Activated CD4-positive, alpha-beta T cell treated with anti-CD3 and anti-CD28 coated beads, Interleukin-2, amount 50 U/mL, for 4 hours (primary cell): ENCODE data around the gene NISCH.
A peak's percentile ranks its signal among the peaks of the same experiment; 100 is the strongest.

ENCODE experiments used
- DNase-seq, 2 experiments: peaks; one replicate each; pipeline ENCODE4 v3.0.0-alpha.2; 2020

The NISCH gene

DNA sequence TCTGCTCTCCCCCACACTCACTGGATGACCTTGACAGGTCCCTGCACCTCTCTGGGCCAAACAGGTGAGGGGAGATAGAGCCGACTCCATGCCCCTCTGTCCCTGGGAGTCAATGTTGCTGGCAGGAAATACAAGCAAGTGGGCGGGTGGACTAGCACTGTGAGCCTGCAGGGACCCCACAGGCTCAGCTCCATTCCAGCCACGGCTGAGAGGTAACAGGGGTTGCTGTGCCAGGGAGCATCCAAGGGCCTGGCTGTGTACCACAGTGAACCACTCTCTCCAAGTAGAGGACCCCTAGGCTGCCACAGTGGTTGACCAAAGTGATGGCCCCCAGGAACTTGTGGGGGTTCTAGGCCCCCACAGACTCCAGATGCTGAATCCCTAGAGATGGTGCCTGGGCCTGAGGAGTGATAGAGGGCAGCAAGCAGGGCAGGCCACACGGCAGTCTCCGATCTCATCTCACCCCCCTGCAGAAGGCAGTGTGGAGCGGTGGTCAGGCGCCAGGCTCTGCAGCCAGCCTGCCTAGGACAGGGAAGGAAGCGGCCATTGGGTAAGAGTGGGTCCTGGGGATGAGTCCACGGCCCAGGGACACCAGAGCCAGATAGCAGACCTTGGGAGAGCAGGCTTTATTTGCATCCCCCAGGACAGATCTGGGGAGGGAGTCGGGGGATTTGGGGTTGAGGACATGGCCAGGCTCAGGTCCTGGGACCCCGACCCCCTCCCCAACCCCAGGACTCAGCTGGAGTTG lies 4.7 kb upstream of the NISCH start:
- DNase-seq: no peak

DNA sequence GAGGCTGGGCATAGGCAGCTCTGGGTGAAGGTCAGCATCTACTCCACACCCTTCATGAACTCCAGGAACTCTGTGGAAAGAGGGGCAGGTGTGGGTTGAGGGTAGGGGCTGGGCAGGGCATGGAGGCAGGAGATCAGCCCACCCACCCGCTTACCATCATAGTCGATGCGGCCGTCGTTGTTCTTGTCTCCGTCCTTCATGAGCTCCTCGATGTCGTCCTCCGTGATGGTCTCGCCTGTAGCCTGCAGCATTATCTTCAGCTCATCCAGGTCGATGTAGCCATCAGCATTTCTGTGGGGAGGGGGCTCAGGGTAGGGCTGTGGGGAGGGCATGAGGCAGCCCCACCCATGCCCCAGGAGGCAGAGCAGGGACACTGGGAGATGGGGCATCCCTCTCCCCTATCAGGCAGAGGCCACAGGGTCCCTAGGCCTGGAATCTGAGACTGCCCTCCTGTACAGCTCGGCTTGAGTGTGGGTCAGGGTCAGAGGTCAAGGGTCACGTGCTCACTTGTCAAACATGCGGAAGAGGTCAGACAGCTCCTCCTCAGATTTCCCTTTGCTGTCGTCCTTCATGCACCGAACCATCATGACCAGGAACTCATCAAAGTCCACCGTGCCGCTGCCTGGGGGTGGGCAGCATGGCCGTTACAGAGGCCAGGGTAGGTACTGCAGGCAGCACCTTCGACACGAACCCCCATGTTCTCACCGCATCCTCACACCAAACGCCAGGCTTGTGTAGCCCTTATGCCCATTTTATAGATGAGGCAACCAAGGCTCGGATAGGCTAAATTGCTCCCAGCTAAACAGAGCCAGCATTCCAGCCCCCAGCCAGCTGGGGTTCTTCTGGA lies 3.9 kb upstream of the NISCH start:
- DNase-seq: no peak

DNA sequence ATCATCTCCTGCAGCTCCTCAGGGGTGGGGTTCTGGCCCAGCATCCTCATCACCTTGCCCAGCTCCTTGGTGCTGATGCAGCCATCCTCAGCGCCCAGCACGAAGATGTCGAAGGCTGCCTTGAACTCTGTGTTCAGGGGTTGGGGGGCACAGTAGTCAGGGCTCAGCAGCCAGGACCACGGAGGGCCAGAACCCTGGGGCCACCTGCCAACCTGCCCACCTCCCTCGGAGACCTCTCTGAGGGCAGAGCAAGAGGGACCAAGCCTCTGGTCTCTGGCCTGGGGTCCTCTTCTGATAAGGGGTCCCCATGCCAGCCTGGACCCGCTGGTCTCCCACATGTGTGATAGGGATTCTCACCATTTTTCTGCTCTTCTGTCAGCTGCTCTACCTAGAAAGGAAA lies 3.3 kb upstream of the NISCH start:
- no peak for DNase-seq

DNA sequence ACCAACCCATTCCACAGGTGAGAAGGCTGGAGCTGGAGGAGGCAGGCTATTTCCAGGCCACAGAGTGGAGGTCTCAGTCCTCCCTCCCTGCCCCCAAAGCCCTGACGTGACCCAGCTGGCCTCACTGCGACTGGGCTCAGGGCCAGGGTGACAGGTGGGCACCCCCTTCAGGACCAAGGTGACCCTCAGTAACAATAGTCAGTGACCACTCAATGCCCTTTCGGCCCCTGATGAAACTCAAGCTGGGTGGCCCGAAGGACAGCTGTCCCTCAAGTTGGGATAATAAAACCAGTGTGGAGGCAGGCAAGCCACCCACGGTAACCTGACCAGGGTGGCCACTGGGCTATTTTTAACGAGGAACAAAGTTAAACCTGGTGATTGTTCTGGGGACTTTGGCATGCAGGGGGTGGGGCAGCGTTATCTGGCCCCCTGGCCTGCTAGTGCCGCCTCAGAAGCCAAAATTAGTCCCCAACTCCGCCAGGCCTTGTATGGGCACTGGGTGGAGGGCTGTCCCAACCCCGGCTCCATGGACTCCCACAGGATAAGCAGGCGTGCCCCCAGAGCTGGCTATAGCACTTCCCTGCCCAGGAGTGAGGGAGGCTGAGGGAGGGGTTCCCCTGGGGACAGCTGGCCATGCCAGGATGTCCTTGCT lies 2.7 kb upstream of the NISCH start:
- no peak for DNase-seq

DNA sequence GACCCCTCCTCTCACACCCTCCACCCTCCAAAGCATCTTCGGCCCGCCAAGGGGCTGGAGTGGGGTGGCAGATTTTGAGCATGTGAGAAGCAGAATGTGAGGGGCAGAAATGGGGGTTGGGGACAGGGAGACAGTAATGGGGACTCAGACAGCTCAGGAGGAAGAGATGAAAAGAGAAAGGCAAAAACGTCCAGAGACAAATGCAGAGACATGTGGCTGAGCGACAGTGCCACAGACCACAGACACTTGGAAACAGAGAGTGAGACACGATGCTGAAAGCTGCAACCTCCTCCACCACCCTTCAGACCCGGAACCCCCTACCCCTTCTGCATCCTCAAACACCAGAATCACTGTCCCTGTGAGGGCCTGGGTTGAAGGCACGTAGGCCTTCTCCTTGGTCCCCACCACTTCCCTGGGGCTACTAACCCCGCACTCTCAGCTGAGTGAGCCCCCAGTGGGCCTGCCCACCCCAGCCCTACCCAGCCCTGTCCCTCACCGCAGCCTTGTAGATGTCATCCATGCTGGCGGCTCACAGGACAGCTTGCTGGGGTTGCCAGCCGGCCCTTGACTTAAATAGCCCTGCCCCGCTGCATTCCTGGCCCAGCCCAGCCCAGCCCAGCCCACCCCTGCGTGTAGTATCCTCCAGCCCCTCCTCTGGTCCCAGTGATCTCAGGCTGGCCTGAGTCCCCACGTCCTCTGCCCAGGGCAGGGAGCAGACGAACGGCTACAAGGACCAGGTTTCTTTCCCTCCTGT lies 1.7 kb upstream of the NISCH start, which contains the start of gene TNNC1:
Gene TNNC1 (minus strand): TSS at position 546 of the 754 bp plus-strand sequence. CDS start 26 bp downstream, at position 520.
- DNase-seq: no peak

DNA sequence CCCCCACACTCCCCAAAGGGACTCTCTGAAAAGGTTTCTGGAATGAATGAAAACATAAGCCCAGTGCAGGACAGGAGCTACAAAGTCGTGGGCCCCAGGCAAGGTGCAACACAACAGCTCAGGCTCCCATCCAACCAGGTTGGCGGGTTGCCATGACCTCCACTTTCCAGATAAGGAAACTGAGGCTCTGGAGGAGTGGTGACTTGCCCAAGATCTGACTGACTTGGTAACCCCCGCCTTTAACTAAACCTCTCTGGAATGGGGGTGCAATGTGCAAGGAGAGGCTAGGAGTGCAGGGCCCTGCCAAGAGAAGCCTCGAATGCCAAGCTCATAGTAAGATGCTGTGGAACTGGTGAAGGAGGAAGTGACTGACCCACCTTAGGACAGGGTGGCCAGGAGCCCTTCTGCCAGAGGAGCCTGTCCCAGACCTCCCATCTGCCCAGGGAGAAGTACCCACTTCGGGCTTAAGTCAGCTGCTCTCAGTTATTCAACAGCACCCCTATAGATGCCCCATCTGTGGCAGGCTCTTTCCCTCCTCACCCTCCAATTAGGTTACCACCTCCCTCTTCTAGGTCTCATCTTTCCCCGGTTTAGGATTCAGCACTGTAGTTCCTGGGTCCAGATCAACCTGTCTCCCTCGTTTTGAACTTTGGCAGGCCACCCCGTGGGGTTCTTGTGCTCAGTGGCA lies 1.0 kb upstream of the NISCH start:
- DNase-seq: peak in 1 of 2 experiments; percentile 12

DNA sequence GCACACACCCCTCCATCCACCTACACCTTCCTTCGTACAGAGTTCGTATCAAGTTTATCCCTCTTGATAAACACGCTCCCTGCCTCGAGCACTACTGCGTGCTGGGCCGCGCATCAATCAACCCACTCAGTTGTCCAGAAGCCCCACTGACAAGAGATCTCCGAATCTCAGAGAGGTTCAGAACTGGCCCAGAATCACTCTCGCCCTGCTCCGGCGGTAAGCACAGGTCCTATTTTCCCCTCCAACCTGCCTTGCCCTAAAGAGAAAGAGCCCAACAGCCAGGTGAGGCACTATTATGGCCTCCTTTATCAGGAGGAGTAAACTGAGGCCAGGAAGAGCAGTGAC lies 494 bp upstream of the NISCH start:
- DNase-seq: peak in 1 of 2 experiments; percentile 9

DNA sequence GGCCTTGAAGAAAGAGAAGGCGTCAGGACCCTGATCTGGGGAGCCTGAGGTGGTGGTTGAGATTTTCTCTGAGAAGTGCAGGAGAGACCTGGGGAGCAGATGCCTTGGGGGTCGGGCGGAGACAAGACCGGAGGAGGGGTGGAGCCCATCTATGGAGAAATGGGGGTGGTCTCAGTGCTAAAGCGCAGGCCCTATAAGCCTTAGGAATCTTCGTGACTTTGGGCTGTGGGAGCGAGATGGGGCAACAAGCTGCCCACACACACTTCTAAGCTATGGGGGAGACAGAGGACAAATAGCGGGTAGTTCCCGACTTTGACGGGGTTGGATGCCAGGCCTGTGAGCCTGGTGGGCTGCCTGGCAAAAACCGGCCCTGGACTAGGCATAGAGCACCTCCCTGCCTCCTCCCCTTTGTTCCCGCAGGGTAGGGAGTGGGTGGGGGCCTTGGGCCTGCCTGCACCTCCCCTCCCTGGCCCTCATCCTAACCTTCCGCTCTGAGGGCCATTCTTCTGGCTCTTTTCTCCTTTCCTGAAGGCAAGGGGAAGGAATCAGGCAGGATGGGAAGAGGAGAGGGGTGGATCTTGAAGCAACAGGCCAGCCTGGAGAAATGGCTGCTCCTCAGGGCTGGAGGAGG lies 880 bp downstream of the NISCH start:
- DNase-seq: no peak

DNA sequence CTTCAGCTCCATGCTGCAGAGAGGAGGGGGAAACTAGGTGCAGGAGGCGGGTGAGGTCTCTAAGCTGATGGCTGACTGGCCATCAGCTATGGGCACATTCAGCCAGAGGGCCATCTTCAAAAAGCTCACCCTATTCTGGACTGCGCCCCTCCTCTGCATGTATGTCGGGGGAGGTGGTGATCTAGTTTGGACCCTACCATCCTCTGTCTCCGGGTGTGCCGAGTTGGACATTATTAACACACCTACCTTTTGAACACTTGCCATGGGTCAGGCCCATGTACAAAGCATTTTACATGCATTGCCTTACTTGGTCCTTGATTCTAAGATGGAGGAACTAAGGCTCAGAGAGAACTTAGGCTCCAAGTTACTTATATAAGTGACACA lies 1.4 kb downstream of the NISCH start:
- no peak for DNase-seq

DNA sequence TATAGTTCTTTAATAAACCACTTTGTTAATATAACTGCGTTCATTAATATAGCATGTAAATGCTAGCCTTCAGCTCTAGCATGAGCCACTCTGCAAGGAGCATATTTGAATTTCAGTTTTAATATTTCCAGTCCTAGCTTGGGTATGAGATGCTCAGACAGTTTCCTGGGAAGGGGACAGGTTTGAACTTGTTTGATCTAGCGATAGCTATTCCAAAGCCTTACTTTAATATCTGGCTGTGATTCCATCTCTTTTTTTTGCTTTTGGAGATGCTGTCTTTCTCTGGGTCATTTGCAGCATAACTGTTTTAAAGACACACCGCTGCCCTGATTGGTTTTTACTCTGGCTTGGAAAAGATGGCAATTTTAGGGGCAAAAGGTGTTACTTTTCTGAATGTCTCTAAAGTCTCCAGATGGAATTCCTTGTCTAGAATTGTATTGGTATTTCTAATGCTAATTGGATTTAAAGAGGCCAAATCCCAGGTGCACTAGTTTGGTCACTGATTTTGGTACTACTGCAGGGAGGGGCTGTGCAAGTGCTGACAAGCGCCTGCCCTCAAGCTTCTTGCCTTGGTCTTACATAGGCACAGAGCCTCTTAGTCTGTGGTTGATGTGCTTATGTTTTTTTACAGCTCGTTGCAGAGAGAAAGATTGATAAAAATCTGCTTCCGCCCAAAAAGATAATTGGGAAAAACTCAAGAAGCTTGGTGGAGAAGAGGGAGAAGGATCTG lies 2.8 kb downstream of the NISCH start:
- no peak for DNase-seq

DNA sequence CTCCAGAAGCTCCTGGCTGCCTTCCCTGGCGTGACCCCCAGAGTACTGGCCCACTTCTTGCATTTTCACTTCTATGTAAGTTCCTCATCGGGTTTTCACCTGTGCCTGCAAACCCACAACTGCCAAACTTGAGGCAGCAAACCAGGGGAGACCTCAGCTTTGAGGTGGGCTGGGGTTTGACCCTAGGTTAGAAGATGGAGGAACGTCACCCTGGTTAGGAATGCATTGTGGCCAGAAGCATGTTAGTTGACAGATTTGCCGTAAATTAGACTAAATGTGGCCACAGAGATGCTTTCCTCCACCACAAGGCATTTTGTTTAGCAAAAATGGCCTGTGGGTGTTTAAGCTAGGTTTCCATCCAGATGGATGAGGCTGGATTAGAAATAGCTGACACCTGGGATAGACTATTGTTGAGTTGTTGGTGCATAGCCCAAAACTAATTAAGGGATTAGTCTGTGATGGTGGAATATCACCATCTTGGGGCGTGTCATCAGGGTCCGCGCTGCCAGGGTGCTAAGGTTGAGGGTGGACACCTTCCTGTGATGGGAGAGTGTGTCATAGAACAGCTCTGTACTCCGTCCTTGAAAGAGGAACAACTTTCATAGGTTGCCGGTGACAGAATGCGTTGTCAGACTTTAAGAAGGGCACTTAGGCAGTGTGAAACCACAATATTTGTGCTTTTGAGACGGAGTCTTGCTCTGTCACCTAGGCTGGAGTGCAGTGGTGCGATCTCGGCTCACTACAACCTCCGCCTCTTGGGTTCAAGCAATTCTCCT lies 3.6 kb downstream of the NISCH start:
- DNase-seq: no peak

DNA sequence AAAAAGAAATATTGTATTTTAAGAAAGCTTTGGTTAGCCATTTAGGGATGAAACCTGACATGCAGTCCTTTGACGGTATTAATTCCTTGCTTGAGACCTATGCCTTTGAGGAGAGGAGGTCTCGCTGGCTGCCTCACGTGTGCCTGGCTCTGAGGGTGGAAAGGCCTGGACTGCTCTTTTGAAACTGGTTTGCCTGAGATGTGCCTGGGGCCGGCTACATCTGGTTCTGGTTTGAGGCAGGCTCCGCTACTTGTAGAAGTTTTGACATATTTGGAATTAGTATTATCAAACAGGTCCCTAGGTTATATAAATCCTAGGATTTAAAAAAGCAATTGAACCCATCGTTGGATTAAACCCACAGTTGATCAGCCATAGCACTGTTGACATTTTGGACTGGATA lies 6.5 kb downstream of the NISCH start:
- no peak for DNase-seq

DNA sequence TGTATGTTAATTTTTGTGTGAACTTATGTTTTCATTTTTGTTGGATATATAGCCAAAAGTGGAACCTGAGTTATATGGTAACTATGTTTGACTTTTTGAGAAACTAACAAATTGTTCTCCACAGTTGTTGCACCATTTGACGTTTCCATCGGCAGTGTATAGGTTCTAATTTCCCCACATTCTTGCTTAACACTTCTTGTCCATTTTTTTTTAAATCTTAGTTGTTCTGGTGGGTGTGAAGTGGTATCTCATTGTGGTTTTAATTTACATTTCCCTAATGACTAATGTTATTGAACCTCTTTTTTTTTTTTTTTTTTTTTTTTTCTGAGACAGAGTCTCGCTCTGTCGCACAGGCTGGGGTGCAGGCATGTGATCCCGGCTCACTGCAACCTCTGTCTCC lies 8.0 kb downstream of the NISCH start:
- DNase-seq: no peak

DNA sequence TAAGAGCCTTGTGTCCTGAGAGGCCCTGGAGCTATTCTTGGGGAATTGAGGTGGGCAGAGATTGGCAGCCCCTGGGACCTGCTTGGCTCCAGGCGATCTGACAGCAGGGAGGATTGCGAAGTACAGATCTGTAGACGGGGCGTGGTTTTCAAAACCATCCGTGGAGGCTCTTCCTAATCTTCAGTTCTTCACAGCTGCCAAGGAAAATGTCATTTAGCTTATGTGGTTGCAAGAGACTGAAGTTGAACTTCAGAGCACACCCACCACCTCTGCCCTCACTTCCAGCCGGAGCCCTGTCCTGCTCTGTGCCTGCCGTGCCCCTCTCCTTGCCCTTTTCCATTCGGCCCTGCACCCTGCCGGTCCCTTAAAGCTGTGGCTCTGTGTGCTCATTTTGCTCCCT lies 12.9 kb downstream of the NISCH start:
- no peak for DNase-seq

DNA sequence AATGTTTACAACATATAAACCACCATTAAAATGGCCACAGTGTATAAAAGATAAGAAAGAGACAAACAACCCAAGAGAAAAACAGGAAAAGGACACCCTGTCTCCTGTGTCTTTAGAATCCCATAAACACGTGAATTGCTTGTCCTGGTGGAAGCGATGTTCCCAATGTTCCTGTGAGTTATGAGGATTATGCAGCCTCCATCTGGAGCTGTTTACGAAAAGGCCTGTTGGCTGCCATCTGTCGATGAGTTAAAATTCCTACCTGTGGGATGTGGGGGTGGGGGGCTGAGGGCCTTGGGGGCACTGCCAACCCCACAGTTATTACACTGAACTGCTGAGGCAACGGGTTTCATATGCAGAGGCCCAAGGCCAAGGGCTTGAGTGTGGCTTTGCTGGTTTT lies 13.6 kb downstream of the NISCH start:
- no peak for DNase-seq

DNA sequence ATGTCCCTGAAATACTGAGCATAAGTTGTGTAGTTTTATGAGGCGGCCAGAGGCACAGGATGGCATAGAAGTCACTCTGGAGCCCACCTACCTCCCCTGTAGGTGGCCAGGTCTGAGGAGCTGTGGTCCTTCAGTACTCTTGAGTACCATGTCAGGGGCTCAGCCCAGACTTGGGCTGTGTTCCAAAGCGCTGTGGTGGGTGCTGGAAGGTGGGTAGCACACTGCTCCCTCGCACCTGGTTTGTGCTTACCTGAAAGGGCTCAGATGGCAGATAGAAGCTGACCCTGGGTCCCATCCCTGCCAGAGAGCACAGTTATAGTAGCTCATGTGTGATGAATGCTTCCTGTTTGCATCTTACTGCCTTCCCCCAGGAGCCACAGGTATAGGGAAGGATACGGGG lies 15.5 kb downstream of the NISCH start:
- no peak for DNase-seq

DNA sequence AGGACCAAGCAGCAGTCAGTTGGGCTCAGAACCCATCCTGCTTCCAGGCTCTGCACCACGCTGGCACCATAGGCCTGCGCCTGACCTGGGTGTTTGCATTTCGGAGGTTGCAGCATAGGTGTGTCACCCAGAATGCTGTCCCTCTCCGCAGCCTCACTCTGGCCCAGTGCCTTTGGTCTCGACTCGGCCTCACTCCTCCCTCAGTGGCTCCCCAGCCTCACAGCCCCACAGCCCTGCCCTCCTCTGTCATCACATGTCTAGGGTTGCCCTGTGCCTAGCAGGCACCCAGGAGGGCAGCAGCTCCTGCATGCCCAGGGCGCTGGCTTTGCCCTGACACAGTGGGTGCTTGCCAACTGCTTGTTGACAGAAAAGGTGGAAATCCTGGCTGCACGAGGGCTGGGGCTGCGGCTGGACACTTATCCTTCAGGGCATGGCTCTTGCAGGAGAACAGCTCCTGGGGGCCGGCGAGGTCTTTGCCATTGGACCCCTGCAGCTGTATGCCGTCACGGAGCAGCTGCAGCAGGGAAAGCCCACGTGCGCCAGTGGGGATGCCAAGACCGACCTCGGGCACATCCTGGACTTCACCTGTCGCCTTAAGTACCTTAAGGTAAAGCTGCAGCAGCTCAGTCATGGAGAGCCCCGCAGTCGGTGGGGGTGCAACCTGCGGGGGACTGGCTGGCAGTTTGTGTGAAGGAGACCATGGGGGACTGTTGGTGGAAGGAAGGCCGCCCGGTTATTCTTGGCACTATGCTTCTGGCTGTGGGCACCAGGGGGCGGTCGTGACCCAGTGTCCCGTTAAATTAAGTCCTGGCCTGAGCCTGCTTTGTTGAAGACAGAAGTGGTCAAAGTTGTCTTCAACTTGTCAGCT lies 16.2 kb downstream of the NISCH start:
- no peak for DNase-seq

DNA sequence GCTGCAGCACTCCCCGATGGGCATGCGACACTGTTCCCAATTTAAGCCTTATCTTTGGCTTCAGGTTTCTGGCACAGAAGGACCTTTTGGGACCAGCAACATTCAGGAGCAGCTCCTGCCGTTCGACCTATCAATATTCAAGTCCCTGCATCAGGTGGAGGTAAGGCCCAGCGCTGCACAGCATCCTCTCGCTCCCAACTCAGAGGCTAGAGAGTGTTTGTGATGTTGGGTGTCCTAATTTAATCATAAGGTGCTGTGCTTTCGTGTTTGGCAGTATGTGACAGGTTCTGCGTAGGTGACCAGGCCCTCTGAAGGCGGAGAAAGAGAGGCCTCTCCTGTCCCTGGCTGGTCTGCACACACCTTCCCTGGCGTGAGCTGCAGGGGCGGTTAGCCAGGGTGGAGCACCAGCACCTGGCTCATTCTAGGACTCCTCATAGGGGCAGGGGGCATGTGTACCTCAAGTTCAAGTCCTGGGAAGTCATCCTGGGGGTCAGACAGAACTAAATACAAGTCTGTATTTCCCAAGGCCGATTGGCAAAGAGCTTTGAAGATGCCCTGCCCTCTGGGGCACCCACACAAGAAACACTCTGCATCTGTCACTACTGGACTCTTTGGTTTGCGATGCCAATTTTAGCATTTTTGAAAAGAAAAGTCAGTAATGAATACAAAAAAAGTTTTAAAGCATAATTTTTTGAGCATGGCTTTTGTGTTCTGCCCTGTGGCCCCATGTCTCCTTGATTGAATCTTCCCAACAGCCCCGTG lies 17.0 kb downstream of the NISCH start:
- DNase-seq: no peak

DNA sequence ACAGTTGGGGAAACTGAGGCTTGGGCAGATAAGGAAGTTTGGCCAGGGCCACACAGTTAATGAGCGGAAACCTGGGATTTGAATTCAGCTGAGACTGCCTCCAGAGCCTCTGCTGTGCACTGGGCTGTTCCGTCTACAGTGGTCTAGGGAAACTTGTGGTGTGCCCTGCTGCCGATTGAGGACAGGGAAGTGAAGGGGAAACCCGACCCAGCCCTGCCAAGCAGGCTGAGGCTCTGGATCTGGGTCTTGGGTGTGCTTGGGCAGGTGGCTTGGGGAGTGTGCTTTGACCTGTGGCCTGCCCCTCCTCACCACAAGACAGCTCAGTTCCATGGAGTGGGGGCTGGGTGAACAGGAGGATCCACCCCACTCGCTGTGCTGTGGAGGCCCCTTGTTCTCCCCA lies 17.6 kb downstream of the NISCH start:
- no peak for DNase-seq
